Memory B cell (primary cell): ENCODE measurements around the gene MRPS2.
"Not testable (repeated sequence)": the region's sequence is repeated elsewhere in the genome, so short reads cannot be mapped to it uniquely, and the experiment has no call there.

Experiments
- ATAC-seq: fragments of 150-1000 bp; cut with Tn5 transposase; 2 replicates; pipeline ENCODE4 v1.10.0; 2021; ENCODE audit warnings: low read depth, mild to moderate bottlenecking, moderate library complexity
- DNase-seq, 2 donors: peaks; one replicate each; pipeline ENCODE4 v3.0.0; 2022; ENCODE audit warnings: low spot score in 2 of 2
- H3K27ac Mint-ChIP-seq: one replicate; pipeline ENCODE4 v1.8.0; 2022; ENCODE audit warnings: mild to moderate bottlenecking, moderate library complexity, mixed read lengths
- H3K27me3 Mint-ChIP-seq: one replicate; pipeline ENCODE4 v1.8.0; 2022; ENCODE audit warnings: mixed read lengths
- H3K36me3 Mint-ChIP-seq: one replicate; pipeline ENCODE4 v1.8.0; 2022; ENCODE audit warnings: mild to moderate bottlenecking, mixed read lengths
- H3K4me1 Mint-ChIP-seq: one replicate; pipeline ENCODE4 v1.8.0; 2022; ENCODE audit warnings: mixed read lengths
- H3K4me3 Mint-ChIP-seq: one replicate; pipeline ENCODE4 v1.8.0; 2022; ENCODE audit warnings: mild to moderate bottlenecking, moderate library complexity, mixed read lengths
- H3K9me3 Mint-ChIP-seq: one replicate; pipeline ENCODE4 v1.8.0; 2022; ENCODE audit warnings: mixed read lengths

Gene MRPS2

DNA sequence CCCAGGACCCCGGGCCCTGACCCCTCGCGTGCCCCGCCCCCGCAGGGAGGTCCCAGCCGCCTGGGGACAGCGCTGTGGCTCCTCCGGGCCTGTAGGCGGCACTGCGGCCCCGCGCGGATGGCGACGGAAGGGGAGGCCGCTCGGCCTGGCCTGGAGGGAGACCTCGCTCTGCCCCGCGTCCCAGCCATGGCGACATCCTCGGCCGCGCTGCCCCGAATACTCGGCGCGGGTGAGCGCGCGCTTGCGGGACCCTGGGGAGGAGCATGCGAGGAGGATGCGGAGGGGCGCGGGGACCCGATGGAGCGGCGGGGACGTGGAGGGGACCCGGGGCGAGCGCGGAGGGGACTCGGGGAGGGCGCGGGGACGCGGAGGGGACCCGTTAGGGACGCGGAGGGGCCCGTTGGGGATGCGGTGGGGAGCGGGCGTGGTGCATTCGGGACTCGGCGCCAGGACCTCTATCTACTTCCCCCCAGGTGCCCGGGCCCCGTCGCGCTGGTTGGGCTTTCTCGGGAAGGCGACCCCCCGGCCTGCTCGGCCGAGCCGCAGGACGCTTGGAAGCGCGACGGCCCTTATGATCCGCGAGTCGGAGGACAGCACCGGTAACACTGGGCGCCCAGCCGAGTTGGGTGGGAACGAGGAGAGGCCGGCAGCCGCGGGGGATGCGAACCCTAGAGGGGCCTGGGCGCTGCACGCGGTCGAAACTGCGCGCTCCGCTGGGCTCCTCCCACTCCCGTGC lies at the start of gene MRPS2:
TSS of gene MRPS2 (plus strand) at position 158 of the 736 bp plus-strand sequence. CDS start at position 187, 29 bp downstream.
- Mint-ChIP-seq H3K27me3 (no peaks in the 10 kb centered on the region), H3K9me3 (no peaks in the 10 kb centered on the region), H3K4me1 (peaks cover 18% of the 10 kb centered on the region), H3K4me3 (peak within 1 kb of the TSS; percentile 96), H3K36me3 (peaks cover 20% of the 10 kb centered on the region), H3K27ac (peak within 1 kb of the TSS; percentile 96)
- ATAC-seq (peak; percentile 92), DNase-seq (peak; percentile 87 to 96)

DNA sequence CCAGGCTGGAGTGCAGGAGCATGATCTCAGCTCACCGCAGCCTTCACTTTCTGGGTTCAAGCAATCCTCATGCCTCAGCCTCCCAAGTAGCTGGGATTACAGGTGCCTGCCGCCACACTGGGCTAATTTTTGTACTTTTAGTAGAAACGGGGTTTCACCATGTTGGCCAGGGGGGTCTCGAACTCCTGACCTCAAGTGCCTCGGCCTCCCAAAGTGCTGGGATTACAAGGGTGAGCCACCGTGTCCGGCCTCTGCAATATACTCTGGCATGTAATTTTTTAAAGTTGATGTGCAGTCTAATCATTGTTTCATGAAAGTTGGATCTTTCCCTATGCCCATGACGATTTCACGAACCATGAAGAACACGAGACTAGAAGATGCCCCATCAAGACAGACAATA lies 49.5 kb upstream of the MRPS2 start:
- Mint-ChIP-seq H3K9me3 (peaks cover 2% of the 10 kb centered on the region), H3K4me1 (no peaks in the 10 kb centered on the region), H3K4me3 (no peak overlapping the region), H3K36me3 (no peaks in the 10 kb centered on the region), H3K27ac (no peak overlapping the region), H3K27me3 (peaks cover 10% of the 10 kb centered on the region)
- DNase-seq (no peak), ATAC-seq (no peak)

DNA sequence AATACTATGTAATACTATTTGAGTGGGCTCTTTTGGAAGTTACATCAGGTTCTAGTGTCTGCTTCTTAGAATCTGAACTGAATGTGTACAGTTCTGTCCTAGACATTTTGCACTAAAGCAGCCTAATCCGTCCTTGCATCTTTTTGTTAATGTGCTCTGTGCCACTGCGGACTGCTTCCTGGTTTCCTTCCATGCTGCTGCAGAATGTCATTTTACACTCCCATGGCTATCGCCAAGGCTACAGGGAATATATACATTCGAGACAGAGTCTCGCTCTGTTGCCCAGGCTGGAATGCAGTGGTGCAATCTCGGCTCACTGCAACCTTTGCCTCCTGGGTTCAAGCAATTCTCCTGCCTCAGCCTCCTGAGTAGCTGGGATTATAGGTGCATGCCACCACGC lies 48.6 kb upstream of the MRPS2 start:
- DNase-seq, H3K9me3 Mint-ChIP-seq, H3K36me3 Mint-ChIP-seq, H3K4me1 Mint-ChIP-seq, H3K4me3 Mint-ChIP-seq, ATAC-seq, H3K27ac Mint-ChIP-seq: not testable (repeated sequence)
- H3K27me3 Mint-ChIP-seq = peaks cover 11% of the 10 kb centered on the region

DNA sequence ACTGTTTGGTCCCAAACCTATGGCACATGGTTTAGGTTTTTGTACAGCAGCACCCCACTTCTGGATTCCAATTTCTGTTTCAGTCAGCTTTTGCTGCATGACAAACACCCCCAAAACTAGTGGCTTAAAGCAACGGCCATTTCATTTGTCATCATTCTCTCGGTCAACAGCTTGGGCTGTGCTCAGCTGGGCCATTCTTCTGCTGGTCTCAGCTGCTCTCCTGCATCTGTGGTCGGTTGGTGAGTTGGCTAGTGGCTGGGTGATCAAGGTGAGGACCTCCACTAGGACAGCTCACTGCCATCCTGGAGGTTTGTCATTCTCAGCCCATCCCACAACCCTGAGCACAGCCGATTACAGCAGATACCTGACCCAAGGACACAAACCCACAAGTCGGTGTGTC lies 45.7 kb upstream of the MRPS2 start:
- H3K4me1 Mint-ChIP-seq = no peaks in the 10 kb centered on the region
- H3K27ac Mint-ChIP-seq = no peak overlapping the region
- peaks cover 1% of the 10 kb centered on the region for H3K36me3 Mint-ChIP-seq
- no peak overlapping the region for H3K4me3 Mint-ChIP-seq
- no peak for ATAC-seq
- peaks cover 20% of the 10 kb centered on the region for H3K27me3 Mint-ChIP-seq
- no peak for DNase-seq
- peaks cover 6% of the 10 kb centered on the region for H3K9me3 Mint-ChIP-seq

DNA sequence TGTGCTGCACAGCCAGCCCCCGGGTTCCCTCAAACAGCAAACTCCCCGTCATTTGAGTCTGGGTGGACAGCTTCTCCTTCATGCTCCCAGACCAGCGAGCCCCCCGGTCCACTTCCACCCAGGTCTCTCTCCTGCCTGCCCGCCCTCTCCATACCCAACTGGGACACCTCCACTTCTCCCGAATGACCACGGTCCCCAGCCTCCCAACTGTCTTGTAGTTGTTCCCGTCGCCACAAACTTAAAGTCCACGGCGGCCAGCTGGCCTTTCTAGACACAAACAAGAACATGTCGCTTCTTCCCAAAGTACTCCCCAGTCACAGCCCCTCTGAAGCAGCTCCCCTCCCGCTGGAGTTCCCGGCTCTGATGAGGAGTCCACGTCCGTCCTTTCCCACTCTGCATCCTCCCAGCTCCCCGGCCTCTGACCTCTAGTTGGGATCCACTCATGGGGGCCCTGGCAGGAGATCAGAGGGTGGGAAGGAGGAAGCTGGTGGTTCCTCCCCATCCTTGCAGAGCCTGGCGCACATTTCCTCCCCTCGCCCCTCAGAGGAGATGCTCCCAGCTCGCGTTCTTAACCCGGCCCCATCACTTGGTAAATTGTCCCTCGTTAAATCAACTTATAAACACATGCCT lies 45.0 kb upstream of the MRPS2 start:
- no peak overlapping the region for H3K4me3 Mint-ChIP-seq

DNA sequence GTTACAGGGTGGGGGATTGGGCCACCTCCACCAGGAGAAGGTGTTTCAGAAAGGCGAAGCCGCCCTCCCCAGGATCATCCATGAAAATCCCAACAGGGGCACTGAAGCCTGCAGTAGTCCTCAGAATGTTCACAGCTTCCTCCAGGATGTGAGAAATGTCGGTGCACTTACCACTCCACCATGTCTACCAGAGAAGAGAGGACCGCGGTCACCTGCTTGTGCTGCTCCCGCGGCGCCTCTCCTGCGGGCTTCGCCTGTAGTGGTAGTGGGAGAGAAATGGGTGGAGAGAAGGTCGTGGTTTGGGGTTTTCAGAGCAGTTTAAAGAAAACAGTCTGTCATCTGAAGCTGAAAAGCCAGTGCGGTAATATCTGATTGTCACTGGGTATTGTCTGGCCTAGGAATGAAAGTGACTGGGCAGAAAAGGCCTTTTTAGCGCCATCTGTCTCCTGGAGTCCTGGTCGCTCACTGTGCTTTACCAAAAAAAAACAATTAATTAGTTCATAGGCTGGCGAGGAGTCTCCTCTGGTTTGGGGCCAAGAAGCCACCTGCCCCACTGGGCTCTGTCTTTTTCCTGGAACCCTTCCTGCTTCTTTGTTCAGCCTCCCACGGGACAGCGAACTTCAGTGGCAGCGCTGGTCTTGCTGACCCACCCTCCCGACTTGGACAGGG lies 43.9 kb upstream of the MRPS2 start:
- no peaks in the 10 kb centered on the region for H3K4me1 Mint-ChIP-seq
- peaks cover 27% of the 10 kb centered on the region for H3K27me3 Mint-ChIP-seq
- no peak for ATAC-seq

More for the DNA sequence above, 45.0 kb upstream of the MRPS2 start:
- Mint-ChIP-seq H3K27me3 (peaks cover 23% of the 10 kb centered on the region), H3K4me1 (no peaks in the 10 kb centered on the region), H3K9me3 (peaks cover 6% of the 10 kb centered on the region), H3K36me3 (peaks cover 1% of the 10 kb centered on the region), H3K27ac (no peak overlapping the region)
- no peak for ATAC-seq
- DNase-seq = no peak

DNA sequence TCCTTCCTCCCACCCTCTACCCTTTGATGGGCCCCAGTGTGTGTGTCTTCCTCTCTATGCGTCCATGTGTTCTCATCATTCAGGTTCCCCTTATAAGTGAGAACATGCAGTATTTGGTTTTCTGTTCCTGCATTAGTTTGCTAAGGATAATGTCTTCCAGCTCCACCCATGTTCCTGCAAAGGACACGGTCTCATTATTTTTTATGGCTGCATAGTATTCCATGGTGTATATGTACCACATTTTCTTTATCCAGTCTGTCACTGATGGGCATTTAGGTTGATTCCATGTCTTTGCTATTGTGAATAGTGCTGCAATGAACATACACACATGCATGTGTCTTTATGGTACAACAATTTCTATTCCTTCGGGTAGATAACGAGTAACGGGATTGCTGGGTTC lies 42.0 kb upstream of the MRPS2 start:
- ATAC-seq, DNase-seq, H3K36me3 Mint-ChIP-seq, H3K4me3 Mint-ChIP-seq, H3K4me1 Mint-ChIP-seq, H3K27ac Mint-ChIP-seq, H3K9me3 Mint-ChIP-seq: not testable (repeated sequence)
- peaks cover 31% of the 10 kb centered on the region for H3K27me3 Mint-ChIP-seq

More for the DNA sequence above, 43.9 kb upstream of the MRPS2 start:
- no peak overlapping the region for H3K27ac Mint-ChIP-seq
- H3K4me3 Mint-ChIP-seq = no peak overlapping the region
- DNase-seq = no peak
- peaks cover 1% of the 10 kb centered on the region for H3K36me3 Mint-ChIP-seq
- peaks cover 6% of the 10 kb centered on the region for H3K9me3 Mint-ChIP-seq

DNA sequence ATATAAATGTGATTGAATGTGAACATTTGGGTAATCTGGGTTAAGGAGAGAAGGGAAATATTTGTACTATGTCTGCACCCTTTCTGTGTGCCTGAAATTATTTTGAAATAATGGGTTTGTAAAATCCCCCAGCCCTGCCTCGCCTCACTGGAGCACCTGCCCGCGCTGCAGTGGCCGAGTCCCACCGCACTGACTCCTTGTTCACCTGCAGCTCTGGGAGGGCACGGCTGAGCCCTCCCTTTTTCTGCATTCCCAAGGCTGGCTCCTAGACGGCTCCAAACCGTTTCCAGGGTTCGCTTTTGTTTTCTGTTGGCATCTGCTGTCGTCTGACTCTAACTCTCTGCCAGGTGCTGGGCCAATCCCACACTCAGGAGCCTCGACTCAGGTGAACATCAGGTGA lies 38.5 kb upstream of the MRPS2 start:
- Mint-ChIP-seq H3K4me3 (no peak overlapping the region), H3K36me3 (peaks cover 1% of the 10 kb centered on the region), H3K27me3 (peaks cover 26% of the 10 kb centered on the region), H3K9me3 (peaks cover 3% of the 10 kb centered on the region), H3K4me1 (no peaks in the 10 kb centered on the region), H3K27ac (no peak overlapping the region)
- ATAC-seq = no peak
- no peak for DNase-seq

DNA sequence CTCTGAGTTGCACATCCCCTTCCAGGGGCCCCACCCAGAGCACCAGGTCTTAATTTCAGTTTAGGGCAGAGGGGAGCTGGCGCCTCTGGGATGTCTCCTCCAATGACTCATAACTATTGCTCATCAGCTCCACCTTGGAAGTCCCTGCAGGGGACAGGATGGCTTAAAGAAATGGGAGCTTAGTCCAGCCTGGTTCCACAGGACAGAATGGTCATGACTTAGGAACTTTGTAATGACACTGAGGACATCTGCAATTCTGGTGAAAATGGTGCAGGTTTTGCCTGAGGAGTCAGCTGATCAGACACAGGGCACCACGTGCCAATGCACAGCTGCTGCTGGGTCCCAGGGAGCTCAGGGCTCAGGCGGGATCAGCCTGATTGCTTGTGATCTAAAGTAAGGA lies 37.3 kb upstream of the MRPS2 start:
- H3K9me3 Mint-ChIP-seq = peaks cover 3% of the 10 kb centered on the region
- no peak overlapping the region for H3K27ac Mint-ChIP-seq
- no peaks in the 10 kb centered on the region for H3K4me1 Mint-ChIP-seq
- peaks cover 28% of the 10 kb centered on the region for H3K27me3 Mint-ChIP-seq
- ATAC-seq (no peak), DNase-seq (no peak)
- H3K4me3 Mint-ChIP-seq = no peak overlapping the region
- H3K36me3 Mint-ChIP-seq = peaks cover 1% of the 10 kb centered on the region

DNA sequence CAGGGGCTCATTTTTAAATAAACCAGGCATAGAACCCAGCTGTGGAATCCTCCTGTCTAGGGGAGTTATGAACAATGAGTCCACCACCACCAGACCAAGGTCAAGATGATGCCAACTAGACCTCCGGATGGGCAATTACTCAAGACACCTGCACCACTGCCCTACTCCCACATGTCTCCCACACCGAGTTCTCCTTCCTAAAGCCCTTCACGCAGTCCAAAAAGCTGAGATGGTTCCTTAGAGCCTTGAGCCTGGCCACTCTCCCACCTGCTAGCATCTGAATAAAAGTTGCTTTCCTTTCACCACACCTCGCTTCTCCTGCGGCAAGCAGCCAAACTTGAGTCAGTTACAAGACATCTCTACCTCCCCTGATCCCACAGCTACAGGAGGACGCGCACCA lies 36.3 kb upstream of the MRPS2 start:
- H3K27ac Mint-ChIP-seq = no peak overlapping the region
- H3K4me3 Mint-ChIP-seq = no peak overlapping the region
- H3K9me3 Mint-ChIP-seq = no peaks in the 10 kb centered on the region
- no peaks in the 10 kb centered on the region for H3K4me1 Mint-ChIP-seq
- DNase-seq = no peak
- ATAC-seq = no peak
- peaks cover 1% of the 10 kb centered on the region for H3K36me3 Mint-ChIP-seq
- peaks cover 24% of the 10 kb centered on the region for H3K27me3 Mint-ChIP-seq

DNA sequence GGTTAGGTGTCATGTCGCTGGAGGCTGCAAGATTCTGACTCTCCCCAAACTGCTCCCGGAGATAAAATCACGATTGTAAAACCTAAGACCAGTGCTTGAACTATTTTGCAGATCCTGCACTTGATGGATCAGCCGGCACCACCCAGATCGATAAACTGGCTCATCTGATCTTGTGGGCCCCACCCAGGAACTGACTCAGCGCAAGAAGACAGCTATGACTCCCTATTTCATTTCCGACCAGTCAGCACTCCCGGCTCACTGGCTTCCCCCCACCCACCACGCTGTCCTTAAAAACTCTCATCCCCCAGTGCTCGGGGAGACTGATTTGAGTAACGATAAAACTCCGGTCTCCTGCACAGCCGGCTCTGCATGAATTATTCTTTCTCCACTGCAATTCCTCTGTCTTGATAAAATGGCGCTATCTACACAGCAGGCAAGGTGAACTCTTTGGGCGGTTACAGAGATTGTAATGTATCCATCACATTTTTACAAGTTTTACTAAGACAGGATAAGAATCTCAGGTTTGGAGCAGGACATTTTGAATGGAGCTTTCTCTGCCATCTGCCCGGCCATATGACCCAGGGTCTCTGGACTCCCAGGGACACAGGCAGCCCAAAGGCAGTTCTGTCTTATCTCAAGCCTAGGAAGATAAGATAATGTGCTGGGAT lies 31.5 kb upstream of the MRPS2 start:
- H3K27ac Mint-ChIP-seq = no peak overlapping the region
- H3K4me3 Mint-ChIP-seq = no peak overlapping the region
- no peaks in the 10 kb centered on the region for H3K36me3 Mint-ChIP-seq
- DNase-seq = no peak
- H3K9me3 Mint-ChIP-seq = no peaks in the 10 kb centered on the region
- no peaks in the 10 kb centered on the region for H3K4me1 Mint-ChIP-seq
- ATAC-seq = no peak
- peaks cover 16% of the 10 kb centered on the region for H3K27me3 Mint-ChIP-seq

DNA sequence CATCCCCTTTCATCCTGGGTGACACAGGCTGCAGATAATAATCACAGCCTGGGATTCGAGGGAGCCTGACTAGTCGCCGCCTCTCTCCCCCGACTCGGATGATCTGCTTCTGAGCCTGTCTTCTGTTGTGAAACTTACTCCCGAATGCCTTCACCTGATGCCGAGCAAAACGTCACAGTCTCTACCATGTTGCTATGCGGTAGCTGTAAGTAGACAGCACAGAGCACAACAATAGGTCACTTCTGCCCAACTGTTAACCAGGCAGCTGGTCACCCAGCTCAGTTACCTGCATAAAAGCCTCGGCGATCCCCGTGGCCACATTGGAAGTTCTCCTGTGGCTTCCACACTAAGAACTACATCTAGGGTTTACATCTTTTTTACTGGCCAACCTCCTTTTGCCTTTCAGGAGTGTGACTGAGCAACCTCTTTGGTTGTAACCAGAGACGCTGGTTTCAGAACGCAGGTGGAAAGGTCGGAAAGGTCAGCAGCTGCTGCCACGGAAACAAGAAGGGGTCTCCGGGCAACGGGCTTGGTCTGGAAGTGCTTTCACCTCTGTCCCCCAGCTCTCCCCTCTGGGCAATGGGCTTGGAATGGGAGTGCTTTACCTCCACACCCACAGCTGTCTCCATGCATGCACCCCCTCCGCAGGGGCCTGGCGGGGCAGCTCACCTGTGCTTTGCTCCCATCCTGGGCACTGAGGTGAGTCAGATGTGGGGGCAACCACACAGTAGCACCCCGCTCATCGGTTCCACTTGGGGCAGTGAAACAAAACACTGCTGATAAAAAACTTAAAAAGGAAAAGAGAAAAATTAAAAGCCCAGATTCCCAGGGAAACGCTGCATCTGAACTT lies 28.5 kb upstream of the MRPS2 start:
- peaks cover 10% of the 10 kb centered on the region for H3K27me3 Mint-ChIP-seq
- no peak for ATAC-seq
- H3K4me1 Mint-ChIP-seq = no peaks in the 10 kb centered on the region
- no peak overlapping the region for H3K4me3 Mint-ChIP-seq
- no peak for DNase-seq
- no peak overlapping the region for H3K27ac Mint-ChIP-seq
- no peaks in the 10 kb centered on the region for H3K36me3 Mint-ChIP-seq
- no peaks in the 10 kb centered on the region for H3K9me3 Mint-ChIP-seq

DNA sequence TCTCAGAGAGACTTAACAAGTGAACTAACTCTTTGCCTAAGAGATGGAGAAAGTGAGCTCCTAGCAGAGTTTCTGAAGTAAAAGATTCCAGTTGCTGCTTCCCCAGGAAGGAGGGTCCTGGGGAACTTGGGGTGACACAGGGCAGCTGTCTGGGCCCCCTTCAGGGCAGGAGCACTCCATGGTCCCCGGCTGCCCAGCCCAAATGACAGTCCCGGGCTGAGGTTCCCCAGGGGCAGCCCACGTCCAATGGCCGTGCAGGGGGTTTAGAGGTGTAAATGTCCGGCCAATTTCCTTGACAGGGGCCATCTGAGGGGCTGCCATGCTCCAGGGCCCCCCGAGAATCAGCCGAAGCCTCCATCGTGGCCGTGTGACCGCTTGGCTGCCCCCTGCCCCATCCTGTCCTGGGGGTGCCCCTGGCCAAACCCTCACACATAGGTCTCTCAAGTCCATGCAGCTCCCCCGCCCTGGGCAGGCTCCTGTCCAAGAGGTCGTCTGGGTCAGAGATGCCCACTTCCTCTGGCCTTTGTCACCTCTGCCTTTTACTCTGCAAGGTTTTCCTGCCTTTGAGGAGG lies 26.4 kb upstream of the MRPS2 start:
- no peak for ATAC-seq
- H3K27ac Mint-ChIP-seq = no peak overlapping the region
- H3K9me3 Mint-ChIP-seq = no peaks in the 10 kb centered on the region
- no peaks in the 10 kb centered on the region for H3K36me3 Mint-ChIP-seq
- DNase-seq = no peak
- no peak overlapping the region for H3K4me3 Mint-ChIP-seq
- H3K4me1 Mint-ChIP-seq = peaks cover 3% of the 10 kb centered on the region
- H3K27me3 Mint-ChIP-seq = peaks cover 8% of the 10 kb centered on the region
